Keratinocyte (primary cell): Measurements from ENCODE around the gene ROR2. TPM values are rescaled to one million over a fixed set of nuclear protein-coding genes. Genes with fewer than 3 reads are reported as not detected.

Experiments used
- DNase-seq: peaks from one replicate; pipeline ENCODE4 v3.0.0-alpha.2; 2011; ENCODE audit warnings: low read depth, missing footprints, low spot score
- FAIRE-seq: peaks from 2 replicates; lab custom pipeline; 2011; peaks lifted over from hg19 to GRCh38; lab: Jason Lieb, UNC
- H2AFZ ChIP-seq: 2 replicates; pipeline ENCODE4 v1.6.0; 2012; ENCODE audit warnings: low read length, control low read depth, inconsistent platforms; ENCODE audit not compliant: control insufficient read depth
- H3K27ac ChIP-seq: 2 replicates; pipeline ENCODE4 v1.5.1; 2011; ENCODE audit warnings: low read length; ENCODE audit not compliant: control insufficient read depth, insufficient read depth
- H3K27me3 ChIP-seq: 3 replicates; pipeline ENCODE4 v1.6.0; 2011; ENCODE audit warnings: low read length; ENCODE audit not compliant: control insufficient read depth, insufficient read depth; ENCODE audit errors: extremely low read depth
- H3K36me3 ChIP-seq, 2 experiments: 2 replicates in 1 of 2; 3 replicates in 1 of 2; pipeline ENCODE4 v1.5.1; 2011; ENCODE audit warnings: low read length in 2 of 2, mild to moderate bottlenecking in 1 of 2; ENCODE audit not compliant: control insufficient read depth in 2 of 2, insufficient read depth in 2 of 2; ENCODE audit errors: extremely low read depth in 1 of 2
- H3K4me1 ChIP-seq: 3 replicates; pipeline ENCODE4 v1.5.1; 2011; ENCODE audit warnings: low read length; ENCODE audit not compliant: control insufficient read depth, insufficient read depth; ENCODE audit errors: extremely low read depth
- H3K4me2 ChIP-seq: 3 replicates; pipeline ENCODE4 v1.6.0; 2011; ENCODE audit warnings: low read depth, low read length; ENCODE audit not compliant: control insufficient read depth, insufficient read depth; ENCODE audit errors: extremely low read depth
- H3K4me3 ChIP-seq, 3 experiments: fragments of 200-600 bp in 1 of 3; sonication (generic) in 1 of 3; 2 replicates in 2 of 3; 3 replicates in 1 of 3; pipeline ENCODE4 v1.5.1; 2011 to 2016; ENCODE audit warnings: low read length in 3 of 3, mild to moderate bottlenecking in 3 of 3, control low read depth in 2 of 3, inconsistent platforms in 1 of 3, low read depth in 1 of 3, mixed read lengths in 1 of 3, mixed run types in 1 of 3, moderate library complexity in 1 of 3; ENCODE audit not compliant: control insufficient read depth in 2 of 3, insufficient read depth in 2 of 3; ENCODE audit errors: extremely low read depth in 1 of 3
- H3K79me2 ChIP-seq: 2 replicates; pipeline ENCODE4 v1.6.0; 2012; ENCODE audit warnings: low read length; ENCODE audit not compliant: control insufficient read depth, insufficient read depth
- H3K9ac ChIP-seq: 3 replicates; pipeline ENCODE4 v1.6.0; 2011; ENCODE audit warnings: low read length; ENCODE audit not compliant: control insufficient read depth, insufficient read depth; ENCODE audit errors: extremely low read depth
- H3K9me1 ChIP-seq: 3 replicates; pipeline ENCODE4 v1.6.0; 2011; ENCODE audit warnings: low read length; ENCODE audit not compliant: control insufficient read depth, insufficient read depth; ENCODE audit errors: extremely low read depth
- H3K9me3 ChIP-seq: 2 replicates; pipeline ENCODE4 v1.5.1; 2012; ENCODE audit warnings: low read depth, low read length; ENCODE audit not compliant: control insufficient read depth
- H4K20me1 ChIP-seq: 3 replicates; pipeline ENCODE4 v1.6.0; 2011; ENCODE audit warnings: low read length; ENCODE audit not compliant: control insufficient read depth, insufficient read depth; ENCODE audit errors: extremely low read depth
- EZH2 ChIP-seq: IDR thresholded peaks from one replicate; pipeline ENCODE4 v1.6.1; 2012; ENCODE audit warnings: inconsistent platforms, mild to moderate bottlenecking, low read length, moderate library complexity
- dilution Hi-C: fragments of 300-500 bp; cut with MboI; formaldehyde crosslinking; loops from one replicate; pipeline ENCODE4 v1.7.0; 2020; ENCODE audit warnings: low sequenced_read_pairs; ENCODE audit not compliant: extremely low pct_ligation_motif_present
- polyA plus RNA-seq, 5 experiments: library from polyadenylated mRNA; depleted of rRNA in 3 of 5; stranded (reverse) in 3 of 5; stranded (forward) in 1 of 5; unstranded in 1 of 5; fragments of >200 nt; gene quantifications; 1 replicate in 1 of 5; 2 replicates in 3 of 5; 3 replicates in 1 of 5; pipeline versions ENCODE4 v1.2.1 to v1.2.3, GENCODE V29; 2011 to 2012; ENCODE audit warnings: missing spikeins in 2 of 5, low read depth in 1 of 5, low replicate concordance in 1 of 5
- TF ChIP-seq, protein P1 (sequence below), 3 experiments: IDR thresholded peaks in 1 of 3; conservative IDR thresholded peaks in 1 of 3; optimal IDR thresholded peaks in 1 of 3; 2 replicates in 2 of 3; 3 replicates in 1 of 3; pipeline versions ENCODE3 to v1.5.1; 2011; ENCODE audit warnings: low read length in 3 of 3, mild to moderate bottlenecking in 3 of 3, moderate library complexity in 2 of 3, control low read depth in 1 of 3, inconsistent platforms in 1 of 3; ENCODE audit not compliant: insufficient read depth in 2 of 3; ENCODE audit errors: extremely low read depth in 1 of 3

ROR2 gene
- polyA plus RNA-seq, 1 donor (not counting 4 experiments of a cell fraction or from before 2014, with no cell fraction given), result 0.22 TPM

GRCh38 chr9:91562416-91562815 is 387.6 kb downstream of the ROR2 start:
- H3K79me2 ChIP-seq, result no peaks in the 10 kb centered on the region
- no peaks in the 10 kb centered on the region for H3K4me1 ChIP-seq
- H3K4me3 ChIP-seq, result no peak overlapping the region
- TF ChIP-seq, protein P1, sequence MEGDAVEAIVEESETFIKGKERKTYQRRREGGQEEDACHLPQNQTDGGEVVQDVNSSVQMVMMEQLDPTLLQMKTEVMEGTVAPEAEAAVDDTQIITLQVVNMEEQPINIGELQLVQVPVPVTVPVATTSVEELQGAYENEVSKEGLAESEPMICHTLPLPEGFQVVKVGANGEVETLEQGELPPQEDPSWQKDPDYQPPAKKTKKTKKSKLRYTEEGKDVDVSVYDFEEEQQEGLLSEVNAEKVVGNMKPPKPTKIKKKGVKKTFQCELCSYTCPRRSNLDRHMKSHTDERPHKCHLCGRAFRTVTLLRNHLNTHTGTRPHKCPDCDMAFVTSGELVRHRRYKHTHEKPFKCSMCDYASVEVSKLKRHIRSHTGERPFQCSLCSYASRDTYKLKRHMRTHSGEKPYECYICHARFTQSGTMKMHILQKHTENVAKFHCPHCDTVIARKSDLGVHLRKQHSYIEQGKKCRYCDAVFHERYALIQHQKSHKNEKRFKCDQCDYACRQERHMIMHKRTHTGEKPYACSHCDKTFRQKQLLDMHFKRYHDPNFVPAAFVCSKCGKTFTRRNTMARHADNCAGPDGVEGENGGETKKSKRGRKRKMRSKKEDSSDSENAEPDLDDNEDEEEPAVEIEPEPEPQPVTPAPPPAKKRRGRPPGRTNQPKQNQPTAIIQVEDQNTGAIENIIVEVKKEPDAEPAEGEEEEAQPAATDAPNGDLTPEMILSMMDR (optimal IDR thresholded peaks at IDR 0.05 in 1 of 3, IDR thresholded peaks at IDR 0.05 in 1 of 3, conservative IDR thresholded peaks at IDR 0.05 in 1 of 3; ENCODE audit: extremely low read depth in 1 of 3, insufficient read depth in 2 of 3, low read length in 3 of 3), result no peak
- no peak for TF ChIP-seq EZH2
- no peak overlapping the region for H3K4me2 ChIP-seq
- H2AFZ ChIP-seq, result no peak overlapping the region
- no peaks in the 10 kb centered on the region for H4K20me1 ChIP-seq
- no peaks in the 10 kb centered on the region for H3K36me3 ChIP-seq
- H3K27me3 ChIP-seq, result peaks cover 3% of the 10 kb centered on the region
- FAIRE-seq, result no peak
- H3K9me3 ChIP-seq, result no peaks in the 10 kb centered on the region
- dilution Hi-C loops, result no loop called here
- no peak for DNase-seq
- H3K9me1 ChIP-seq, result no peaks in the 10 kb centered on the region
- no peak overlapping the region for H3K27ac ChIP-seq
- H3K9ac ChIP-seq, result no peak overlapping the region

- FAIRE-seq (peak; percentile 65), DNase-seq (no peak)
- Histone ChIP-seq H3K9me3 (no peaks in the 10 kb centered on the region), H3K36me3 (no peaks in the 10 kb centered on the region), H3K79me2 (no peaks in the 10 kb centered on the region), H3K27me3 (peaks cover 3% of the 10 kb centered on the region), H3K27ac (no peak overlapping the region), H3K9ac (no peak overlapping the region), H4K20me1 (no peaks in the 10 kb centered on the region), H3K9me1 (no peaks in the 10 kb centered on the region), H2AFZ (no peak overlapping the region), H3K4me1 (no peaks in the 10 kb centered on the region), H3K4me2 (no peak overlapping the region), H3K4me3 (no peak overlapping the region)
- dilution Hi-C loops, result no loop called here
- no peak for TF ChIP-seq EZH2
- TF ChIP-seq, protein P1 (optimal IDR thresholded peaks at IDR 0.05 in 1 of 3, IDR thresholded peaks at IDR 0.05 in 1 of 3, conservative IDR thresholded peaks at IDR 0.05 in 1 of 3; ENCODE audit: extremely low read depth in 1 of 3, insufficient read depth in 2 of 3, low read length in 3 of 3), result no peak
Measured at GRCh38 chr9:91560301-91560700, 389.7 kb downstream of the ROR2 start.
